Adrenal gland (tissue), 12 donors: ENCODE results near the gene ADAMTS17. TPM values are rescaled to one million over a fixed set of nuclear protein-coding genes. Genes with fewer than 3 reads are reported as not detected.

ENCODE experiments used
- DNase-seq, 7 donors: peaks; one replicate each; pipeline ENCODE4 v3.0.0-alpha.2; 2019 to 2020
- H3K27ac ChIP-seq, 5 donors: fragments of 200-600 bp; sonication (generic) in 4 of 5; 1 replicate in 3 of 5; 2 replicates in 2 of 5; pipeline versions ENCODE4 v1.5.1 to v1.8.0; 2016 to 2020; ENCODE audit warnings: mild to moderate bottlenecking in 1 of 5
- H3K27me3 ChIP-seq: fragments of 200-600 bp; 2 replicates; pipeline ENCODE4 v1.8.0; 2021
- H3K36me3 ChIP-seq, 2 donors: fragments of 200-600 bp; replicated peaks in 1 of 2; 1 replicate in 1 of 2; 2 replicates in 1 of 2; pipeline versions ENCODE4 v1.5.1 to v1.8.0; 2018 to 2022
- H3K4me1 ChIP-seq, 2 donors: fragments of 200-600 bp; replicated peaks in 1 of 2; 1 replicate in 1 of 2; 2 replicates in 1 of 2; pipeline versions ENCODE4 v1.5.1 to v1.8.0; 2018 to 2021
- H3K4me3 ChIP-seq, 4 donors: fragments of 200-600 bp; sonication (generic) in 3 of 4; one replicate each; pipeline ENCODE4 v1.5.1; 2016 to 2018
- H3K9me3 ChIP-seq, 3 donors: fragments of 200-600 bp; sonication (generic) in 1 of 3; replicated peaks in 1 of 3; 1 replicate in 2 of 3; 2 replicates in 1 of 3; pipeline versions ENCODE4 v1.5.1 to v1.8.0; 2016 to 2021
- CTCF ChIP-seq, 6 experiments: fragments of 450-650 bp in 4 of 6; fragments of 200-600 bp in 2 of 6; sonication (generic) in 1 of 6; IDR thresholded peaks; 1 replicate in 5 of 6; 2 replicates in 1 of 6; pipeline versions ENCODE4 v1.5.1 to v1.8.0; 2016 to 2021; ENCODE audit warnings: antibody characterized with exemption in 6 of 6, mild to moderate bottlenecking in 2 of 6, moderate library complexity in 1 of 6
- POLR2A ChIP-seq, 2 donors: fragments of 450-650 bp; IDR thresholded peaks; one replicate each; pipeline ENCODE4 v1.6.1; 2017; ENCODE audit warnings: antibody characterized with exemption in 2 of 2, mild to moderate bottlenecking in 2 of 2, moderate library complexity in 1 of 2
- WGBS, 4 donors: extraction: QIAGEN DNeasy Blood & Tissue Kit in 2 of 4; methylation state at CpG; one replicate each; pipeline versions ENCODE4 v1.1.5 to v1.1.7; 2013 to 2017; 5-methylcytosine and 5-hydroxymethylcytosine counted together
- intact Hi-C, 2 donors: fragments of 100-400 bp; cut with DNase I; formaldehyde crosslinking; loops; one replicate each; pipeline versions ENCODE4 v1.14.1 to v1.15.0; 2022 to 2023
- polyA plus RNA-seq, 3 donors: library from polyadenylated mRNA; stranded (reverse); fragments of 200-250 nt in 2 of 3; fragments of 350-450 nt in 1 of 3; fragmentation: Illumina TruSeq in 1 of 3; extraction: RNeasy Lipid Tissue Mini Kit (QIAGEN cat#74804) in 1 of 3; gene quantifications; one replicate each; pipeline ENCODE4 v1.2.3, GENCODE V29; 2013 to 2014
- total RNA-seq, 9 donors: library from RNA; depleted of rRNA in 4 of 9; stranded (reverse); fragments of >200 nt in 4 of 9; fragments of 120-200 nt in 1 of 9; fragmentation: NEBNext Ultra II Directional in 1 of 9; extraction: Animal tissue kit (Norgen Biotek cat#: 25700) in 1 of 9; gene quantifications; one replicate each; pipeline versions ENCODE4 v1.1.0 to v1.2.4, GENCODE V29; 2013 to 2023
- donor health status: healthy with polysubstance abuse.
- donor health status: Bipolar disorder and iron deficiency.
- donor health status: DM: yes; HTN: yes; CAD: no.
- donor health status: DM: no; HTN: no; CAD: no.
- donor health status: DM: no; HTN: no; CAD: no.
- donor health status: DM: yes; HTN: yes; CAD: no.

ADAMTS17 gene
- total and polyA plus RNA-seq, 12 donors = 0.51 to 14.8 (median 2.9) TPM

GRCh38 chr15:100355342-100355741 lies 13.6 kb upstream of the ADAMTS17 start:
- no peaks in the 10 kb centered on the region for H3K36me3 ChIP-seq
- TF ChIP-seq CTCF (IDR thresholded peaks at IDR 0.05) = no peak
- no peak for TF ChIP-seq POLR2A (IDR thresholded peaks at IDR 0.05)
- H3K27ac ChIP-seq = no peak overlapping the region
- no peaks in the 10 kb centered on the region for H3K4me1 ChIP-seq
- H3K9me3 ChIP-seq = no peaks in the 10 kb centered on the region
- H3K27me3 ChIP-seq = no peaks in the 10 kb centered on the region
- intact Hi-C loops = no loop called here
- no peak overlapping the region for H3K4me3 ChIP-seq
- WGBS, 4 donors = 65 to 79% (median 77%) methylated on average over 2 of the region's 2 CpGs
- DNase-seq = no peak

- 74 to 93% (median 75%) methylated on average over 3 of the region's 3 CpGs for WGBS, 4 donors
- Histone ChIP-seq H3K4me1 (no peaks in the 10 kb centered on the region), H3K36me3 (no peaks in the 10 kb centered on the region), H3K27me3 (no peaks in the 10 kb centered on the region), H3K27ac (no peak overlapping the region), H3K4me3 (no peak overlapping the region), H3K9me3 (no peaks in the 10 kb centered on the region)
- TF ChIP-seq CTCF (IDR thresholded peaks at IDR 0.05) (no peak), POLR2A (IDR thresholded peaks at IDR 0.05) (no peak)
- intact Hi-C loops = no loop called here
- DNase-seq = no peak
These were observed 11.7 kb upstream of the ADAMTS17 start for GRCh38 chr15:100353449-100353848.

GRCh38 chr15:100350434-100351226 lies 8.9 kb upstream of the ADAMTS17 start:
- peak overlapping the region in 2 of 4 donors; percentile 82 to 86 for H3K4me3 ChIP-seq
- TF ChIP-seq POLR2A (IDR thresholded peaks at IDR 0.05) = no peak
- TF ChIP-seq CTCF (IDR thresholded peaks at IDR 0.05) = no peak
- peak overlapping the region in 2 of 5 donors; percentile 88 to 95 for H3K27ac ChIP-seq
- H3K9me3 ChIP-seq = no peaks in the 10 kb centered on the region
- intact Hi-C loops = no loop called here
- WGBS, 4 donors = 45 to 52% (median 46%) methylated on average over 19 of the region's 19 CpGs
- no peaks in the 10 kb centered on the region for H3K36me3 ChIP-seq
- H3K4me1 ChIP-seq = no peaks in the 10 kb centered on the region
- DNase-seq = peak in 1 of 7 donors; percentile 55
- H3K27me3 ChIP-seq = no peaks in the 10 kb centered on the region

GRCh38 chr15:100349696-100350433 lies 8.1 kb upstream of the ADAMTS17 start:
- Histone ChIP-seq H3K27me3 (no peaks in the 10 kb centered on the region), H3K27ac (peak overlapping the region in 4 of 5 donors; percentile 88 to 95 (median 89)), H3K36me3 (no peaks in the 10 kb centered on the region), H3K4me3 (peak overlapping the region; percentile 44 to 86 (median 70)), H3K9me3 (no peaks in the 10 kb centered on the region), H3K4me1 (no peaks in the 10 kb centered on the region)
- 0 to 1% (median 0%) methylated on average over 18 to 43 of the region's 43 CpGs for WGBS, 4 donors
- intact Hi-C loops = loop anchor here in 1 of 2 donors (5.0 to 10.0 kb wide), 3 partner anchors 32 to 655 kb away; no protein-coding TSS in a partner anchor
- peak; percentile 91 to 97 (median 92) for DNase-seq
- TF ChIP-seq CTCF (IDR thresholded peaks at IDR 0.05) = peak; percentile 70 to 95 (median 84)
- peak in 1 of 2 donors; percentile 32 for TF ChIP-seq POLR2A (IDR thresholded peaks at IDR 0.05)
